ENCODE results near the gene ZBP1. TPM values are rescaled to one million over a fixed set of nuclear protein-coding genes. Genes with fewer than 3 reads are reported as not detected.

The ZBP1 gene
- total RNA-seq, 4 donors from 2014 or later, result 0.08 to 1.7 (median 0.23) TPM

GRCh38 chr20:57660922-57661745 lies 40.9 kb upstream of the ZBP1 start:
- no peak overlapping the region for H3K27ac ChIP-seq
- no peaks in the 10 kb centered on the region for H3K9me3 ChIP-seq
- 79 to 87% methylated on average over 9 to 21 of the region's 31 CpGs for WGBS, 2 donors
- no peak overlapping the region for H3K4me3 ChIP-seq
- H3K36me3 ChIP-seq, result peaks cover 0 to 34% (median 0%) of the 10 kb centered on the region in 3 donors
- peaks cover 0 to 30% (median 8%) of the 10 kb centered on the region in 3 donors for H3K4me1 ChIP-seq
- TF ChIP-seq, protein P1, sequence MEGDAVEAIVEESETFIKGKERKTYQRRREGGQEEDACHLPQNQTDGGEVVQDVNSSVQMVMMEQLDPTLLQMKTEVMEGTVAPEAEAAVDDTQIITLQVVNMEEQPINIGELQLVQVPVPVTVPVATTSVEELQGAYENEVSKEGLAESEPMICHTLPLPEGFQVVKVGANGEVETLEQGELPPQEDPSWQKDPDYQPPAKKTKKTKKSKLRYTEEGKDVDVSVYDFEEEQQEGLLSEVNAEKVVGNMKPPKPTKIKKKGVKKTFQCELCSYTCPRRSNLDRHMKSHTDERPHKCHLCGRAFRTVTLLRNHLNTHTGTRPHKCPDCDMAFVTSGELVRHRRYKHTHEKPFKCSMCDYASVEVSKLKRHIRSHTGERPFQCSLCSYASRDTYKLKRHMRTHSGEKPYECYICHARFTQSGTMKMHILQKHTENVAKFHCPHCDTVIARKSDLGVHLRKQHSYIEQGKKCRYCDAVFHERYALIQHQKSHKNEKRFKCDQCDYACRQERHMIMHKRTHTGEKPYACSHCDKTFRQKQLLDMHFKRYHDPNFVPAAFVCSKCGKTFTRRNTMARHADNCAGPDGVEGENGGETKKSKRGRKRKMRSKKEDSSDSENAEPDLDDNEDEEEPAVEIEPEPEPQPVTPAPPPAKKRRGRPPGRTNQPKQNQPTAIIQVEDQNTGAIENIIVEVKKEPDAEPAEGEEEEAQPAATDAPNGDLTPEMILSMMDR (IDR thresholded peaks at IDR 0.05), result no peak
- no peak for TF ChIP-seq POLR2A (IDR thresholded peaks at IDR 0.05)
- no peak for DNase-seq
- intact Hi-C loops (cut with DNase I), result no loop called here
- H3K27me3 ChIP-seq, result no peaks in the 10 kb centered on the region

GRCh38 chr20:57660181-57660921 lies 40.1 kb upstream of the ZBP1 start:
- H3K27me3 ChIP-seq, result no peaks in the 10 kb centered on the region
- H3K27ac ChIP-seq, result no peak overlapping the region
- peaks cover 0 to 34% (median 0%) of the 10 kb centered on the region in 3 donors for H3K36me3 ChIP-seq
- TF ChIP-seq, protein P1 (IDR thresholded peaks at IDR 0.05), result no peak
- no peak for TF ChIP-seq POLR2A (IDR thresholded peaks at IDR 0.05)
- peaks cover 0 to 30% (median 8%) of the 10 kb centered on the region in 3 donors for H3K4me1 ChIP-seq
- DNase-seq, result no peak
- intact Hi-C loops (cut with DNase I), result no loop called here
- no peaks in the 10 kb centered on the region for H3K9me3 ChIP-seq
- WGBS, 2 donors, result 86% methylated on average over 13 of the region's 13 CpGs
- no peak overlapping the region for H3K4me3 ChIP-seq

- intact Hi-C loops (cut with DNase I), result loop anchor here (2.0 to 10.0 kb wide), 2 partner anchors 87 to 435 kb away; no protein-coding TSS in a partner anchor
- H3K36me3 ChIP-seq, result peaks cover 0 to 34% (median 0%) of the 10 kb centered on the region in 3 donors
- DNase-seq, result no peak
- H3K4me1 ChIP-seq, result peaks cover 0 to 30% (median 8%) of the 10 kb centered on the region in 3 donors
- H3K4me3 ChIP-seq, result no peak overlapping the region
- no peaks in the 10 kb centered on the region for H3K27me3 ChIP-seq
- TF ChIP-seq POLR2A (IDR thresholded peaks at IDR 0.05), result no peak
- TF ChIP-seq, protein P1 (IDR thresholded peaks at IDR 0.05), result no peak
- H3K9me3 ChIP-seq, result no peaks in the 10 kb centered on the region
- WGBS, 2 donors, result 86 to 90% methylated on average over 3 to 11 of the region's 24 CpGs
- no peak overlapping the region for H3K27ac ChIP-seq
Measured at GRCh38 chr20:57659517-57660180, 39.4 kb upstream of the ZBP1 start.

- H3K27me3 ChIP-seq, result no peaks in the 10 kb centered on the region
Measured at GRCh38 chr20:57658833-57659516, 38.7 kb upstream of the ZBP1 start.

More at GRCh38 chr20:57658833-57659516, 38.7 kb upstream of the ZBP1 start:
- Histone ChIP-seq H3K36me3 (peaks cover 0 to 34% (median 0%) of the 10 kb centered on the region in 3 donors), H3K4me1 (peaks cover 0 to 30% (median 8%) of the 10 kb centered on the region in 3 donors), H3K4me3 (no peak overlapping the region), H3K9me3 (no peaks in the 10 kb centered on the region), H3K27ac (no peak overlapping the region)
- TF ChIP-seq, protein P1 (IDR thresholded peaks at IDR 0.05), result no peak
- no peak for TF ChIP-seq POLR2A (IDR thresholded peaks at IDR 0.05)
- 76 to 90% methylated on average over 13 to 15 of the region's 25 CpGs for WGBS, 2 donors
- intact Hi-C loops (cut with DNase I), result loop anchor here (2.0 to 10.0 kb wide), 2 partner anchors 88 to 436 kb away; no protein-coding TSS in a partner anchor
- DNase-seq, result no peak
